CD4-positive, alpha-beta T cell treated with Interleukin-15 for 4 hours (primary cell): ENCODE measurements around the gene B4GALNT4.
A peak's percentile ranks its signal among the peaks of the same experiment; 100 is the strongest.
"Not testable (repeated sequence)": the region's sequence is repeated elsewhere in the genome, so short reads cannot be mapped to it uniquely, and the experiment has no call there.

Experiments
- DNase-seq: peaks from one replicate; pipeline ENCODE4 v3.0.0-alpha.2; 2020; ENCODE audit warnings: low spot score

Gene B4GALNT4, protein sequence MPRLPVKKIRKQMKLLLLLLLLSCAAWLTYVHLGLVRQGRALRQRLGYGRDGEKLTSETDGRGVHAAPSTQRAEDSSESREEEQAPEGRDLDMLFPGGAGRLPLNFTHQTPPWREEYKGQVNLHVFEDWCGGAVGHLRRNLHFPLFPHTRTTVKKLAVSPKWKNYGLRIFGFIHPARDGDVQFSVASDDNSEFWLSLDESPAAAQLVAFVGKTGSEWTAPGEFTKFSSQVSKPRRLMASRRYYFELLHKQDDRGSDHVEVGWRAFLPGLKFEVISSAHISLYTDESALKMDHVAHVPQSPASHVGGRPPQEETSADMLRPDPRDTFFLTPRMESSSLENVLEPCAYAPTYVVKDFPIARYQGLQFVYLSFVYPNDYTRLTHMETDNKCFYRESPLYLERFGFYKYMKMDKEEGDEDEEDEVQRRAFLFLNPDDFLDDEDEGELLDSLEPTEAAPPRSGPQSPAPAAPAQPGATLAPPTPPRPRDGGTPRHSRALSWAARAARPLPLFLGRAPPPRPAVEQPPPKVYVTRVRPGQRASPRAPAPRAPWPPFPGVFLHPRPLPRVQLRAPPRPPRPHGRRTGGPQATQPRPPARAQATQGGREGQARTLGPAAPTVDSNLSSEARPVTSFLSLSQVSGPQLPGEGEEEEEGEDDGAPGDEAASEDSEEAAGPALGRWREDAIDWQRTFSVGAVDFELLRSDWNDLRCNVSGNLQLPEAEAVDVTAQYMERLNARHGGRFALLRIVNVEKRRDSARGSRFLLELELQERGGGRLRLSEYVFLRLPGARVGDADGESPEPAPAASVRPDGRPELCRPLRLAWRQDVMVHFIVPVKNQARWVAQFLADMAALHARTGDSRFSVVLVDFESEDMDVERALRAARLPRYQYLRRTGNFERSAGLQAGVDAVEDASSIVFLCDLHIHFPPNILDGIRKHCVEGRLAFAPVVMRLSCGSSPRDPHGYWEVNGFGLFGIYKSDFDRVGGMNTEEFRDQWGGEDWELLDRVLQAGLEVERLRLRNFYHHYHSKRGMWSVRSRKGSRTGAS

DNA sequence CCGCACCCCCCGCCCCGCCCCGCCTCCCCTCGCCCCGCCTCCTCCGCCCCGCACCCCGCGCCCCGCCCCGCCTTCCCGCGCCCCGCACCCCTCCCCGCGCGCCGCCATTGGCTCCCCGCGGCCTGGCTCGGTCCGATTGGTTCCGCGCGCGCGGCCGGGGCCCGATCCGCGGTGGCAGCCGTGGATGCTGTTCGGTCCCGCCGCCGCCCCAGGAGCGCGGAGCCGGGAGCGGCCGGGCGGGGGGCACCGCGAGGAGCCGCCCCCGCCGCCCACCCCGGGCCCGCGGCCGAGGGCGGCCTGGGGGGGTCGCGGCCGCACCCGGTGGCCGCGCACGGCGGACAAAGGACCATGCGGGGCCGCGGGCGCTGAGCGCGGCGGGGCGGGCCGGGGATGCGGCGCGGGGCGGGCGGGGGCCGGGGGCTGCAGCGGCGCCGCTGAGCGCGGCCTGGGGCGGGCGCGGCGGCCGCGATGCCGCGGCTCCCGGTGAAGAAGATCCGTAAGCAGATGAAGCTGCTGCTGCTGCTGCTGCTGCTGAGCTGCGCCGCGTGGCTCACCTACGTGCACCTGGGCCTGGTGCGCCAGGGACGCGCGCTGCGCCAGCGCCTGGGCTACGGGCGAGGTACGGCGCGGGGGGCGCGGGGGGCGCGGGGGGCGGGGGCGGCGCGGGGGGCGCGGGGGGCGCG, at the start of gene B4GALNT4:
B4GALNT4 (plus strand) TSS at position 164 of the 683 bp plus-strand sequence; CDS start at position 469, 305 bp downstream.
- DNase-seq = no peak

DNA sequence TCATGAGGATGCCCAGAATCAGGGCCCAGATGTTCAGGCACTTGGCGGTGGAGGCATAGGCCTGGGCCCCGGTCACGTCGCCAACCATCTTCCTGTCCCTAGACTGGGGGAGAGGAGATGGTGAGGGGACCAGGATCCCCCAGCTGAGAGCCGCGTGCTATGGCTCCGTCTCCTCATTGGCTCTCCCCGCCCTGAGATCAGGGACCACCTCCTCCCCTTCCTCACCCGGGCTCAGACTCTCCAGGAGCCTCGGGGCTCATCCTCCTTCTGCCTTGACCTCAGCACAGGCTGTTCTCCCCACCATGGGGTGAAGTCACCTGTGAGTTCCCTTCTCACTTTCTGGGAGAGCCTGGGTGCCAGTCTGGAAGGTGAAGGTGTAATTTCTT, 49.4 kb upstream of the B4GALNT4 start:
- DNase-seq = not testable (repeated sequence)

DNA sequence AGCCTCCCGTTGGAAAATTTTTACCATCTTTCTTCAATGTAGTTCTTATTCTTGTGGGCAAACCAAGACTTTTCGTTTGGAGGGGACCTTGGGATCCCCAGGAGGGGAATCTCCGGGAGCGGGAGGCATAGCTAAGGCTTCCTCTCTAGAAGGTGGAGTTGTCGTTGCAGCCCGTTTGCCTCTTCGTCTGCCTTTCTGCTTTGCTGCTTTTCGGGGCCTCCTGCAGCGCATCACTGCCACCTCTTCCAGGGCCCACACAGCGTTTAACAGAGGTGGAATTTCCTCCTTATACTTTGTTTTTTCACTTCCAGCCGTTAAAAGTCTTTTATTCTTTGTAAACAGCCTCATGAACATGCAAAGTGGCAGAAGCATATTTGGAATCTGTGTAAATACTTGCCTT, 45.1 kb upstream of the B4GALNT4 start:
- no peak for DNase-seq

DNA sequence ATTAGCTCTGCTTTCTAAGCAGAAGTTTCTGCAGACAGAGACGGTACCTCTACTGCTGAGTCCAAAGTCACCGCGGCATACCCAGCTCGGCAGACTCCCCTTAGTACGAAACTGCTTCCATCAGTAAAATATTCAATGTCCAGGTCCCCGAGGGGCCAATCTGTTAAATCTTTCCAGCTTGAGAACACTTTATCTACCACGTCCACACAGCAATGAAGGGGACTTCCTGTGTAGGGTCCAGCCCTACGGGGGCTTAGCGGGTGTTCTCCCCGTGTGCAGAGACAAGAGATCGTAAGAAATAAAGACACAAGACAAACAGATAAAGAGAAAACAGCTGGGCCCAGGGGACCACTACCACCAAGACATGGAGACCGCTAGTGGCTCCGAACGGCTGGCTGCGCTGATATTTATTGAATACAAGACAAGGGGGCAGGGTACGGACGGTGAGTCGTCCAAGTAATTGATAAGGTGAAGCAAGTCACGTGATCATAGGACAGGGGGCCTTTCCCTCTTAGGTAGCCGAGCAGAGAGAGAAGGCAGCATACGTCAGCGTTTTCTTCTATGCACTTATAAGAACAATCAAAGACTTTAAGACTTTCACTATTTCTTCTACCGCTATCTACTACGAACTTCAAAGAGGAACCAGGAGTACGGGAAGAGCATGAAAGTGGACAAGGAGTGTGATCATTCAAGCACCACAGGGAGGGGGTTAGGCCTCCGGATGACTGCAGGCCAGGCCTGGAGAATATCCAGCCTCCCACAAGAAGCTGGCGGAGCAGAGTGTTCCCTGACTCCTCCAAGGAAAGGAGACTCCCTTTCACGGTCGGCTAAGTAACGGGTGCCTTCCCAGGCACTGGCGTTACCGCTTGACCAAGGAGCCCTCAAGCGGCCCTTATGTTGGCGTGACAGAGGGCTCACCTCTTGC, 44.4 kb upstream of the B4GALNT4 start:
- not testable (repeated sequence) for DNase-seq

DNA sequence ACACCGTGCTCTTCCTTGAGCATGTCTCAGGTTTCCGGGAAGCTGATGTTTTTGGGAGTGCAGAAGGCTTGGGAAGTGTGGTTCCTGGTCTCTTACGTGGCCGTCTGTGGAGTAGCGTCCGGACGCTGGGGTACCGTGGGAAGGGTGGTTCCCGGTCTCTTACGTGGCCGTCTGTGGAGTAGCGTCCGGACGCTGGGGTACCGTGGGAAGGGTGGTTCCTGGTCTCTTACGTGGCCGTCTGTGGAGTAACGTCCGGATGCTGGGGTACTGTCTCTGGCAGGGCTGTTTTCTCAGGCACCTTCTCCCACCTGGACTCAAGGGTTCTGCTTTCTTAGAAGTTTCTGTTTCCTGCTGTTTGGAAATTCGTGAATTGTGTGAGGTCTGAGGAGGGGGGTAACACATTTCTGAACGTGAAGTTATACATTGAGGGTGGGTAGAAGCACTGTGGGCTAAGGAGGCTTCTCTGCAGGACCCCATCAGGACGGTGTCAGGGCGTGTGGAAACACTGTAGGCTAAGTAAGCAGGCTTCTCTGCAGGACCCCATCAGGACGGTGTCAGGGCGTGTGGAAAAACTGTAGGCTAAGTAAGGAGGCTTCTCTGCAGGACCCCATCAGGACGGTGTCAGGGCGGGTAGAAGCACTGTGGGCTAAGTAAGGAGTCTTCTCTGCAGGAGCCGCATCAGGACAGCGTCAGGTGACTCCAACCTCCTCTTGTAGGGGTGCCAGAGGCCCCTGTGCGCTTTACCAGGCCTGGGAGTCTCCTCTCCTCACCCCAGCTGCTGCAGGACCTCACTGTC, 43.3 kb upstream of the B4GALNT4 start:
- no peak for DNase-seq

DNA sequence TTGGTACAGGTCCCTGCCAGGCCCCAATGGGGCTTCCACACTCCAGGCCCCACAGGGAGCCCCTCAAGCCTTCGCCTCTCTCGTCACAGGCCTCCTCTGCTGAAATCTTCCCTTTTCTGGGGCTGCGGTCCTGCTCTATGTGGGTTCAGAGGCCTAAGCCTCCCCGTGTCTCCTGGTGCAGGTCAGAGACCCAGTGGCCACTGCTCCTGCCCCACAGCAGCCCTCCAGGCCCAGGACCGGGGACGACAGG, 42.8 kb upstream of the B4GALNT4 start:
- DNase-seq = no peak

DNA sequence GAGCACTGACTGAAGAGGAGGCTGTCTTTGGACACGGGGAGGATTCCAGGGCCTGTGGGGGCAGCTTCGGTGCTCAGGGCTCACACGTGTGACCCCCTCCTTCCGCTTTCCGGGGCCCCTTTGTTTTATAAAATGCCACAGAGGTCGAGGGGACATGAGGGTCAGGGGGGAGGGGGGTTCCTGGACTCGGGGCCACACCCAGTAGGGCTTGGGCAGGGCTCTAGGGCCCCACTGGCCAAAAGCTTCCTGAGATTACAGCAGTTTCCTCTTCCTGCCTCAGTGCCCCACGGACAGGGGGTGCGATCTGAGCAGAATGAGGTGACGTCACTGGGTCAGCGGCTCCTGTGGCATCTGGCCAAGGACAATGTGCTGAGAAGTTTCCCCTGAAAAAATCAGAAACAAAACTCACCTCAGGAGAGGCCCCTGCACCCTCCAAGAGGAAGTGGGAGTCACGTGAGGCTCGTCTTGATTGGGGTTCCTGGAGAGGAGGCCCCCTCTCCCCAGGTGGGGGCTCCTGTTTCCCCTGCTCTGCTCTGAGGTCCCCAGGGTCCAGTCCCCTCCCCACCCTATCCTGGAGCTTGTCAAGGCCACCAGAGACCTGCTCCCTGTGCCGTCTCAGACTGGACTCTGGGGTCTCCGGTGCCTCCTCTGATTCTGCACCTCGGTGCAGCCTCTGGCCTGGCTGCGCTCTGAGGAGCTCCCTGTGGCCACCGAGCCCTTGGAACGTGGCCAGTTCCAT, 42.3 kb upstream of the B4GALNT4 start:
- DNase-seq = peak; percentile 54

DNA sequence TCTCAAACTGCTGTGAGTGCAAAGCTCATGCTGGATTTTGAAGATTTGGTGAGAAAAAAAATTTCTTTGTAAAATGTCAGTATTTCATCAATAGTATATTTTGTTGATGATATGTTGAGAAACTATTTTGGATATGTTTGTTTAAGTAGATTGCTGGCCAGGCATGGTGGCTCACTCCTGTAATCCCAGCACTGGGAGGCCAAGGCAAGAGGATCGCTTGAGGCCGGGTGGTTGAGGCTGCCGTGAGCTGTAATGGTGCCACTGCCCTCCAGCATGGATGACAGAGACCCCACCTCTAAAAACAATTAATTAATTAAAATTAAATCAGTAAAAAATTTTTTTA, 41.7 kb upstream of the B4GALNT4 start:
- no peak for DNase-seq

DNA sequence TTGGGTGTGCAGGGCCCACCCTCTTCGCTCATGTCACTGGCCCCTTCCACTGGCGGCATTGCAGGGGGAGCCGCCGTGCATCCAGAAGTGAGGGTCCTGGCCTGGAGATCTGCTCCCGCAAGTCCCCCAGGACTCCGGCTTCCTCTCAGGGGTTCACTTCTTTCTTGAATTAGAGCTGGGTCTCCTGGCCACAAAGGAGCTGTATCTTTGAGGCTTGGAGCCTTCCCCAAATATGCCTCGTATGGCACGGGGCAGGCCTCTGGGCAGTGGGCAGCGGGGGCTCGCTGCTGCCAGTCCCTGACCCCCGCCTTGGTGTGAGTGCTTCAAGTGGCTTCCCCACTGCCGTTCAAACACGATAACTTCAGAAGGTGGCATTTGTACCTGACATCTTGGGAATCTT, 41.3 kb upstream of the B4GALNT4 start:
- DNase-seq = no peak

DNA sequence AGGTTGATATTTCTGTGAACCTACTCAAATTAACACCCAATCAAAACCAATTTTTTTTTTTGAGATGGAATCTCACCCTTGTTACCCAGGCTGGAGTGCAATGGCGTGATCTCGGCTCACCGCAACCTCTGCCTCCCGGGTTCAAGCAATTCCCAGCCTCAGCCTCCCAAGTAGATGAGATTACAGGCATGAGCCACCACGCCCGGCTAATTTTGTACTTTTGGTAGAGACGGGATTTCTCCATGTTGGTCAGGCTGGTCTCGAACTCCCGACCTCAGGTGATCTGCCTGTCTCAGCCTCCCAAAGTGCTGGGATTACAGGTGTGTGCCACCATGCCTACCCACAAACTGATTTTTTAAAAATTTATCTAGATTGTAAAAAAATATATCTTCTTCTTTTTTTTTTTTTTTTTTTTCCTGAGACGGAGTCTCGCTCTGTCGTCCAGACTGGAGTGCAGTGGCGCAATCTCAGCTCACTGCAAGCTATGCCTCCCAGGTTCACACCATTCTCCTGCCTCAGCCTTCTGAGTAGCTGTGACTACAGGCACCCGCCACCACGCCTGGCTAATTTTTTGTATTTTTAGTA, 40.7 kb upstream of the B4GALNT4 start:
- DNase-seq = not testable (repeated sequence)

DNA sequence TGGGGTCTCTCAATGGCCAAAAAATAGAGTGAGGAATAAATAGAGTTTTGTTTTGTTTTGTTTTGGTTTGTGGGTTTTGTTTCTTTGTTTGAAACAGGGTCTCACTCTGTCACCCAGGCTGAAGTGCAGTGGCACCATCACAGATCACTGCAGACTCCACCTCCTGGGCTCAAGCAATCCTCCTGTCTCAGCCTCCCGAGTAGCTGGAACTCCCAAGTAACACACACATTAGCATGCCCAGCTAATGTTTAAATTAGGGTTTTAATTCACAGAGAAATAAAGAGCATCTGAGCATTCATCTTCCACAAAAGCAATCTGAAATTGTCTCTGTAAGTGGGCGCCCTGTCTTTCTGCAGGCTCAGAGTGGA, 39.4 kb upstream of the B4GALNT4 start:
- DNase-seq = no peak

DNA sequence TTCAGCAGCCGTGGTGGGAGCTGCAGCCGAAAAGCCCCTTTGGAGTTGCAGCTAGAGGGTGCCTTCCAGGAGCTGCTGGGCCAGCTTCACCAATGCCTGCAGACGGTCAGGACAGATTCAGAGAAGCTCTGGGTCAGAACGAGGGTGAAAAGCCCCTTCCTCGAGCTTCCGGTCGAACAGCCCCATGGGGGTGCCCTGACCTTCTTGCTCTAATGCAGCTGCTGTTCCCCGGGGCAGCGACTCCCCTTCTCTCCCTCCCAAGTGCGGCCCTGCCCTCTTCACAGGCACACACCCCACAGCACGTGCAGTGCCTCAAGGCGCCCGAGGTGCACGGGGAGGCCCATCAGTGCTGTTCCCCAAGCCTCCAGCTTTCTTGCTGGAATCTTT, 39.0 kb upstream of the B4GALNT4 start:
- DNase-seq = no peak

DNA sequence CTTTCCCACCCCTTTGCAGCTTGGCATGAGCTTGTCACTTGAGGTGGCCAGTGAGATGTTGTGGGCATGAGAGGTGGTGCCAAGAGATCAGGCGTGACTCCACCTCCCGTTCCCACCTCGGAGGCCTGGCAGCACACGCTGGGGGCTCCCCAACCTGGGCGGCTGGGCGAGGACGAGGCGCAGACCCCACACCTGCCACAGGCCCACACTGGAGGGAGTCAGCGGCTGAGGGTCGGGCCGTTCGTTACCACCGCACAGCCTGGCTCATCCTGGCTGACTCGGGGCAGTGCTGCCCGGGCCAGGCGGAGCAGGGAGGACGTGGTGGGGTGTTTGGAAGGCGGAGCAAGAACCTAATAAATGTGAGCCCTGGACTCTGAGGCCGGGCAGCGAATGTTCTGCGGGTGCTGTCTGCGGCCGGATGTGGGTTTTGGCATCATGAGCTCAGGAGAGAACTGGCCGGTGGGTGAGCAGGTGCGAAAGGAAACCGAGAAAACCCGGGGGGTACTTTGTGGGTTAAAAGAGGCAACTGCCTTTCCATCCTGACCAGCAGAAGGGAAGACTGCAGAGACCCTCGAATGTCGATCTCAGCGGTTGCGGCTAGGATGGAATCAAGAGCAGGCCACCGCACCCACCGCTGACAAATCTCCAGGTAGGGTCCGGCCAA, 38.5 kb upstream of the B4GALNT4 start:
- DNase-seq = no peak

DNA sequence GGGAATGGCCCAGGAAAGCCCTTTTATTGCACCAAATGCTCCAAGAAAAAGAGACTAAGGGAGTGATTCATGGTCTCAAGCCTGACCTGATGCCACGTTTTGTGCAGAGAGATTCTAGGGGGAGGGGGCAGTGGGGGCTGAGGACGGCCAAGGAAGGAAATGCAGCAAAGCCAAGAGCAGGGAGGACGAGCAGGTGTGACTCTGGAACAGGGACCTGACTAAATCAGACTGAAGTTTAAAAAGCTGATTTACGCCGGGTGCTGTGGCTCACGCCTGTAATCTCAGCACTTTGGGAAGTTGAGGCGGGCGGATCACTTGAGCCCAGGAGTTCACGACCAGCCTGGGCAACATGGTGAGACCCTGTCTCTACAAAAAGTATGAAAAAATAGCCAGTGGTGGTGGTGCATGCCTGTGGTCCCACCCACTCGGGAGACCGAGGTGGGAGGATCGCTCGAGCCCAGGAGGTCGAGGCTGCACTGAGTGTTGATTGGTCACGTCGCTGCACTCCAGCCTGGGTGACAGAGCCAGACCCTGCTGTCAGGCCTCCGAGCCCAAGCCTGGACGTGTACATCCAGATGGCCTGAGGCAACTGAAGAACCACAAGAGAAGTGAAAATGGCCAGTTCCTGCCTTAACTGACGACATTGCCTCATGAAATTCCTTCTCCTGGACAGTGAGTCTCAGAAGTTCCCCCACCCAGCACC, 37.8 kb upstream of the B4GALNT4 start:
- DNase-seq = no peak

DNA sequence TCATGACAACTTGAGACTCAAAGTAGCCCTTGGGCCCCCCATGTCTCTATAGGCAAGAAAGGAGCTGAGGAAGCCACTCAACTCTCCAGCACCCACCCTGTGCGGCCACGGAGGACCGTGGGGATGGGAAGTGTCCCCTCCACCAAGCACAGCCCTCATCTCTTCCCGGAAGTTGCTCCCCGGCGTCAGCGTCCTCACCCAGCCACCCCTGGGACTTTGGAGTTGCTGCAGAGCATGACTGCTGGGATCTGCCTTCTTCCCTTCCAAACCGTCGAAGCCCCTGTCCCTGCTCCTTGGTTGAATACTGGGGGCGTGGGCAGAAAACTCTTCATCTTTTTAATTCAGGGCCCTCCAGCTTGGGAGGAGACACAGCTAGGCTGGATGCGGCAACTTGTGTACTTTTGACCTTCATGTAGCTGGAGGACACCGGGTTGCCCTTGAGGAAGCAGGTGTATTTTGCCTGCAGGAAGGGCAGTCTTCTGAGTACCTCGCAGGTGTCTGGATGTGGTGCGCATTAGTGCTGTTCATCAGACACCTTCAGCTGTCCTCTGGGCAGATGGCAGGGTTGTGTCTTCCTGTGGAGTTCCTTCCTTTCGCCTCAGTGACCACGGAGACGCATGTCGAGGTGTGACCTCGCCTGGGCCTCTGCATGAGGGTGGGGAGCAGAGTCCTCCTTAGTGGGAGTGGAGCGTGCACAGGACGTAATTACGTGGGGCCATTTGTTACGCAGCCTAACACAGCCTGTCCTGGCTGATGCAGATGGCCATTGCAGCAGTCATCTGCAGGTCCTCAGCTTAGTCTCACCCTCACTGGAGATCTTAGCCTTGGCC, 36.4 kb upstream of the B4GALNT4 start:
- DNase-seq = no peak

DNA sequence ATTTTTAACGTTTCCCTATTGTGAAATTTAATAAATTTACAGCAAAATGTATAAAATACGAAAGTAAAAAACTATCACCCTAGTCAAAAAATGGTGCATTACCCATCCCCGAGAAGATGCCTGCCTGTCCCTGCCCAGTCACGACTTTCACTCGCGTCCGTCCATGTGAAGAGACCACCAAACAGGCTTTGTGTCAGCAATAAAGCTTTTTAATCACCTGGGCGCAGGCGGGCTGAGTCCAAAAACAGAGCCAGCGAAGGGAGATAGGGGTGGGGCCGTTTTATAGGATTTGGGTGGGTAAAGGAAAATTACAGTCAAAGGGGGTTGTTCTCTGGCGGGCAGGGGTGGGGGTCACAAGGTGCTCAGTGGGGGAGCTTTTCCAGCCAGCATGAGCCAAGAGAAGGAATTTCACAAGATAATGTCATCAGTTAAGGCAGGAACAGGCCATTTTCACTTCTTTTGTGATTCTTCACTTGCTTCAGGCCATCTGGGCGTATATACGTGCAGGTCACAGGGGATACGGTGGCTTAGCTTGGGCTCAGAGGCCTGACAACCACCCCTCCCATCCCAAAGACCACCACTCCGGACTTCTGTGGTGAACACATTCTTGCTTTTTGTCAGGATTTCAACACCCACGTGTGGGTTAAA, 35.6 kb upstream of the B4GALNT4 start:
- DNase-seq = not testable (repeated sequence)
